H1 (cell line): ENCODE measurements around the gene CAPN15. TPM values are rescaled to one million over a fixed set of nuclear protein-coding genes. Genes with fewer than 3 reads are reported as not detected.

Experiments
- ATF2 ChIP-seq: IDR thresholded peaks from 2 replicates; pipeline ENCODE4 v1.6.1; 2012; ENCODE audit warnings: low read length, inconsistent platforms
- ATF3 ChIP-seq: IDR thresholded peaks from 2 replicates; pipeline ENCODE4 v1.6.1; 2011; ENCODE audit warnings: low read depth, mild to moderate bottlenecking, low read length; ENCODE audit not compliant: insufficient read depth
- CHD7 ChIP-seq: fragments of 300-600 bp; sonication (generic); IDR thresholded peaks from 2 replicates; pipeline ENCODE4 v1.7.1; 2012; ENCODE audit warnings: low read length, moderate library complexity, mild to moderate bottlenecking, inconsistent platforms; ENCODE audit not compliant: insufficient replicate concordance
- EZH2 ChIP-seq: fragments of 200-600 bp; sonication (generic); IDR thresholded peaks from 2 replicates; pipeline ENCODE4 v1.7.1; 2012; ENCODE audit warnings: low read depth, mild to moderate bottlenecking, moderate library complexity, low read length, inconsistent platforms; ENCODE audit not compliant: severe bottlenecking
- POLR2AphosphoS5 ChIP-seq: IDR thresholded peaks from 2 replicates; pipeline ENCODE4 v1.6.1; 2011; ENCODE audit warnings: low read depth, low read length
- POU5F1 ChIP-seq: IDR thresholded peaks from 2 replicates; pipeline ENCODE4 v1.6.1; 2011; ENCODE audit warnings: low read depth, mild to moderate bottlenecking, low read length, moderate library complexity
- SIRT6 ChIP-seq: IDR thresholded peaks from one replicate; pipeline ENCODE4 v1.7.1; 2012; ENCODE audit warnings: low read length, inconsistent platforms
- SP1 ChIP-seq: IDR thresholded peaks from 2 replicates; pipeline ENCODE4 v1.6.1; 2011; ENCODE audit warnings: low read depth, low read length
- SP2 ChIP-seq: IDR thresholded peaks from 2 replicates; pipeline ENCODE4 v1.6.1; 2012; ENCODE audit warnings: mild to moderate bottlenecking, low read length, inconsistent platforms
- polyA plus RNA-seq, 7 experiments: library from polyadenylated mRNA; depleted of rRNA in 3 of 7; stranded (reverse) in 5 of 7; unstranded in 2 of 7; fragments of >200 nt in 5 of 7; fragments of 200-250 nt in 2 of 7; gene quantifications; 1 replicate in 5 of 7; 2 replicates in 1 of 7; 4 replicates in 1 of 7; pipeline versions ENCODE4 v1.2.1 to v1.2.3, GENCODE V29; 2011 to 2013; ENCODE audit warnings: missing spikeins in 2 of 7, mixed read lengths in 2 of 7
- total RNA-seq: library from RNA; stranded (reverse); fragmentation: NEBNext Ultra II Directional; extraction: Animal tissue kit (Norgen Biotek cat#: 25700); gene quantifications from 2 replicates; pipeline ENCODE4 v1.2.1, GENCODE V29; 2021

CAPN15 gene
- total and polyA plus RNA-seq, 2 of the 8 experiments (the other 6 are each of a cell fraction or from before 2014, with no cell fraction given): 38.9 to 76.9 TPM

GRCh38 chr16:554640-555365 lies 27.3 kb downstream of the CAPN15 start (continued):
- no peak for TF ChIP-seq CHD7
- no peak for TF ChIP-seq POU5F1
- TF ChIP-seq ATF3: no peak
- TF ChIP-seq SP1: no peak
- TF ChIP-seq SP2: no peak
- TF ChIP-seq ATF2: no peak
- TF ChIP-seq SIRT6: no peak
- TF ChIP-seq EZH2: no peak
- no peak for TF ChIP-seq POLR2AphosphoS5
